GM12865 (cell line): Measurements from ENCODE around the gene WDR54.
"Not testable (repeated sequence)": the region's sequence is repeated elsewhere in the genome, so short reads cannot be mapped to it uniquely, and the experiment has no call there.

Experiments used
- DNase-seq: peaks from one replicate; pipeline ENCODE4 v3.0.0; 2010; ENCODE audit warnings: low read depth
- H3K4me3 ChIP-seq: 2 replicates; pipeline ENCODE4 v1.5.1; 2011; ENCODE audit warnings: mild to moderate bottlenecking, low read depth, low read length, control low read depth
- CTCF ChIP-seq: IDR thresholded peaks from 2 replicates; pipeline ENCODE4 v1.5.1; 2011; ENCODE audit warnings: low read length, control low read depth, low read depth, inconsistent platforms; ENCODE audit not compliant: insufficient read depth; ENCODE audit errors: missing control alignments

The WDR54 gene

GRCh38 chr2:74457549-74458131 is 36.1 kb downstream of the WDR54 start:
- H3K4me3 ChIP-seq, result peak overlapping the region; percentile 79
- peak; percentile 90 for DNase-seq
- no peak for TF ChIP-seq CTCF

- no peak for TF ChIP-seq CTCF
- DNase-seq, result peak; percentile 100
- peak within 1 kb of the TSS; percentile 100 for H3K4me3 ChIP-seq
Observed at GRCh38 chr2:74458132-74458937, 36.8 kb downstream of the WDR54 start, which contains the start of gene WBP1. Gene WBP1 (plus strand): TSS chr2:74458438. CDS start chr2:74458603, 165 bp downstream.

- DNase-seq, result peak; percentile 38
- no peak for TF ChIP-seq CTCF
Observed at GRCh38 chr2:74458938-74459363, 37.4 kb downstream of the WDR54 start.

GRCh38 chr2:74459503-74460118 is 38.1 kb downstream of the WDR54 start:
- not testable (repeated sequence) for DNase-seq
- peak overlapping the region; percentile 100 for H3K4me3 ChIP-seq

More at GRCh38 chr2:74458938-74459363, 37.4 kb downstream of the WDR54 start:
- peak overlapping the region; percentile 100 for H3K4me3 ChIP-seq

GRCh38 chr2:74460187-74460586 is 38.7 kb downstream of the WDR54 start:
- DNase-seq, H3K4me3 ChIP-seq: not testable (repeated sequence)

GRCh38 chr2:74461187-74462053 is 39.9 kb downstream of the WDR54 start:
- TF ChIP-seq CTCF, result peak; percentile 17
- no peak for DNase-seq
- H3K4me3 ChIP-seq, result no peak overlapping the region

GRCh38 chr2:74462054-74462785 is 40.7 kb downstream of the WDR54 start:
- no peak for DNase-seq
- H3K4me3 ChIP-seq, result no peak overlapping the region
- no peak for TF ChIP-seq CTCF
